PFSK-1 (cell line): ENCODE data around the gene ZFP57.

Experiments
- FOXP2 ChIP-seq: optimal IDR thresholded peaks from 2 replicates; pipeline ENCODE3; 2011; ENCODE audit warnings: borderline replicate concordance, control low read depth, inconsistent platforms; ENCODE audit not compliant: insufficient read depth; ENCODE audit errors: extremely low read length, extremely low read depth
- POLR2AphosphoS5 ChIP-seq: IDR thresholded peaks from 2 replicates; pipeline ENCODE4 v1.6.1; 2012; ENCODE audit warnings: low read depth, mild to moderate bottlenecking, control low read depth, low read length, moderate library complexity
- REST ChIP-seq, 2 experiments: IDR thresholded peaks; 2 replicates each; pipeline versions ENCODE4 v1.6.1 to v1.8.0; 2011 to 2012; ENCODE audit warnings: low read depth in 2 of 2, low read length in 2 of 2, control low read depth in 1 of 2, inconsistent platforms in 1 of 2, mild to moderate bottlenecking in 1 of 2, moderate library complexity in 1 of 2; ENCODE audit not compliant: insufficient read depth in 1 of 2
- SIN3A ChIP-seq: IDR thresholded peaks from 2 replicates; pipeline ENCODE4 v1.6.1; 2012; ENCODE audit warnings: mild to moderate bottlenecking, low read length, moderate library complexity, borderline replicate concordance; ENCODE audit not compliant: insufficient read depth
- TAF1 ChIP-seq: IDR thresholded peaks from 2 replicates; pipeline ENCODE4 v1.6.1; 2012; ENCODE audit warnings: low read length, control low read depth, borderline replicate concordance; ENCODE audit not compliant: insufficient read depth

ZFP57 gene

GRCh38 chr6:29723666-29724588 lies 43.0 kb upstream of the ZFP57 start:
- TF ChIP-seq SIN3A (no peak), POLR2AphosphoS5 (no peak), REST (IDR thresholded peaks at IDR 0.05; ENCODE audit: insufficient read depth in 1 of 2, low read depth in 2 of 2, low read length in 2 of 2) (no peak), FOXP2 (no peak), TAF1 (no peak)

GRCh38 chr6:29723262-29723665 lies 42.3 kb upstream of the ZFP57 start, which contains the start of gene HLA-F:
HLA-F (plus strand) TSS chr6:29723434; CDS start chr6:29723464, 30 bp downstream.
- TF ChIP-seq REST (IDR thresholded peaks at IDR 0.05; ENCODE audit: insufficient read depth in 1 of 2, low read depth in 2 of 2, low read length in 2 of 2) = no peak
- TF ChIP-seq SIN3A = no peak
- TF ChIP-seq POLR2AphosphoS5 = no peak
- no peak for TF ChIP-seq TAF1
- no peak for TF ChIP-seq FOXP2

- no peak for TF ChIP-seq POLR2AphosphoS5
- no peak for TF ChIP-seq REST (IDR thresholded peaks at IDR 0.05; ENCODE audit: insufficient read depth in 1 of 2, low read depth in 2 of 2, low read length in 2 of 2)
- TF ChIP-seq SIN3A = no peak
- TF ChIP-seq FOXP2 = no peak
- TF ChIP-seq TAF1 = no peak
These were observed 39.9 kb upstream of the ZFP57 start for GRCh38 chr6:29720863-29721262.

GRCh38 chr6:29710281-29710941 lies 29.5 kb upstream of the ZFP57 start:
- no peak for TF ChIP-seq FOXP2
- TF ChIP-seq POLR2AphosphoS5 = no peak
- no peak for TF ChIP-seq REST (IDR thresholded peaks at IDR 0.05; ENCODE audit: insufficient read depth in 1 of 2, low read depth in 2 of 2, low read length in 2 of 2)
- no peak for TF ChIP-seq TAF1
- TF ChIP-seq SIN3A = no peak
